ENCODE measurements around the gene CFAP210.
"Not testable (repeated sequence)": the region's sequence is repeated elsewhere in the genome, so short reads cannot be mapped to it uniquely, and the experiment has no call there.

CFAP210 gene

GRCh38 chr2:169712791-169713227, 18.6 kb upstream of the CFAP210 start:
- no peak for DNase-seq

- no peak for DNase-seq
Measured at GRCh38 chr2:169711751-169712509, 17.7 kb upstream of the CFAP210 start.

GRCh38 chr2:169709981-169710380, 15.8 kb upstream of the CFAP210 start:
- DNase-seq, result no peak

- DNase-seq, result no peak
Measured at GRCh38 chr2:169709331-169709730, 15.1 kb upstream of the CFAP210 start.

- no peak for DNase-seq
Measured at GRCh38 chr2:169707626-169708025, 13.4 kb upstream of the CFAP210 start.

- no peak for DNase-seq
Measured at GRCh38 chr2:169705927-169706326, 11.7 kb upstream of the CFAP210 start.

GRCh38 chr2:169704160-169704708, 10.0 kb upstream of the CFAP210 start:
- no peak for DNase-seq

- no peak for DNase-seq
Measured at GRCh38 chr2:169702996-169703395, 8.8 kb upstream of the CFAP210 start.

- DNase-seq, result not testable (repeated sequence)
Measured at GRCh38 chr2:169699173-169699572, 5.0 kb upstream of the CFAP210 start.

- DNase-seq, result no peak
Measured at GRCh38 chr2:169696381-169696780, 2.2 kb upstream of the CFAP210 start.

- no peak for DNase-seq
Measured at GRCh38 chr2:169694894-169695260, 672 bp upstream of the CFAP210 start.

GRCh38 chr2:169693360-169693759, 845 bp downstream of the CFAP210 start:
- DNase-seq, result peak; percentile 30

- no peak for DNase-seq
Measured at GRCh38 chr2:169692718-169693117, 1.5 kb downstream of the CFAP210 start.

GRCh38 chr2:169690958-169691357, 3.2 kb downstream of the CFAP210 start:
- DNase-seq, result no peak

GRCh38 chr2:169687943-169688342, 6.3 kb downstream of the CFAP210 start:
- DNase-seq, result not testable (repeated sequence)

- not testable (repeated sequence) for DNase-seq
Measured at GRCh38 chr2:169686825-169687224, 7.4 kb downstream of the CFAP210 start.

GRCh38 chr2:169684712-169685111, 9.5 kb downstream of the CFAP210 start:
- DNase-seq, result not testable (repeated sequence)

GRCh38 chr2:169684135-169684565, 10.1 kb downstream of the CFAP210 start:
- no peak for DNase-seq

GRCh38 chr2:169683425-169684134, 10.6 kb downstream of the CFAP210 start:
- no peak for DNase-seq

GRCh38 chr2:169683054-169683424, 11.2 kb downstream of the CFAP210 start:
- DNase-seq, result no peak

- no peak for DNase-seq
Measured at GRCh38 chr2:169676850-169677249, 17.4 kb downstream of the CFAP210 start.

GRCh38 chr2:169676357-169676756, 17.8 kb downstream of the CFAP210 start:
- no peak for DNase-seq

GRCh38 chr2:169673921-169674320, 20.3 kb downstream of the CFAP210 start:
- no peak for DNase-seq

- no peak for DNase-seq
Measured at GRCh38 chr2:169673106-169673505, 21.1 kb downstream of the CFAP210 start.

Data from NCI-H2227 treated with DMSO at 0.1 percent for 48 hours (cell line).